NCI-H2081 (cell line): ENCODE results near the gene POFUT2.

Experiments used
- DNase-seq, 2 experiments: peaks; one replicate each; lab custom pipeline; 2025; lab: John Stamatoyannopoulos, UW

The POFUT2 gene

GRCh38 chr21:45223236-45224185 is 64.2 kb downstream of the POFUT2 start:
- DNase-seq, result no peak

- no peak for DNase-seq
Measured at GRCh38 chr21:45222001-45222400, 65.7 kb downstream of the POFUT2 start.

GRCh38 chr21:45220714-45221490 is 66.8 kb downstream of the POFUT2 start:
- DNase-seq, result no peak

GRCh38 chr21:45220071-45220481 is 67.6 kb downstream of the POFUT2 start:
- DNase-seq, result no peak

GRCh38 chr21:45219517-45219916 is 68.2 kb downstream of the POFUT2 start:
- no peak for DNase-seq

GRCh38 chr21:45217010-45217409 is 70.7 kb downstream of the POFUT2 start:
- no peak for DNase-seq

GRCh38 chr21:45215213-45215612 is 72.5 kb downstream of the POFUT2 start:
- no peak for DNase-seq
